WTC11 (cell line): Measurements from ENCODE around the gene C17orf100.

ENCODE experiments used
- ARID4B ChIP-seq: sonication (generic); formaldehyde crosslinking; IDR thresholded peaks from 2 replicates; pipeline ENCODE4 v1.8.0; 2023; ENCODE audit warnings: missing genetic modification reagents, mild to moderate bottlenecking, borderline replicate concordance
- CTCF ChIP-seq: fragments of 200-600 bp; IDR thresholded peaks from 2 replicates; pipeline ENCODE4 v1.8.0; 2022; ENCODE audit warnings: antibody characterized with exemption
- NFYB ChIP-seq: sonication (generic); formaldehyde crosslinking; conservative IDR thresholded peaks from 2 replicates; pipeline ENCODE4 v1.8.0; 2022; ENCODE audit warnings: low read depth, missing genetic modification reagents
- SP1 ChIP-seq: sonication (generic); formaldehyde crosslinking; conservative IDR thresholded peaks from 2 replicates; pipeline ENCODE4 v1.8.1; 2022; ENCODE audit warnings: missing genetic modification reagents
- ZNF416 ChIP-seq: fragments of 250-450 bp; sonication (Bioruptor Pico); IDR thresholded peaks from 2 replicates; pipeline ENCODE4 v1.9.0; 2021; ENCODE audit warnings: mild to moderate bottlenecking, inconsistent platforms
- ZSCAN18 ChIP-seq: fragments of 250-450 bp; sonication (Bioruptor Pico); IDR thresholded peaks from 2 replicates; pipeline ENCODE4 v2.1.2; 2022; ENCODE audit warnings: mild to moderate bottlenecking, moderate library complexity

GRCh38 chr17:6677158-6677831 lies 25.7 kb downstream of the C17orf100 start:
- TF ChIP-seq ZSCAN18 (CRISPR knock-in tag) (no peak), ZNF416 (CRISPR knock-in tag) (no peak), CTCF (no peak), SP1 (CRISPR knock-in tag) (no peak), NFYB (no peak), ARID4B (CRISPR knock-in tag) (no peak)
